ENCODE data around the gene SF3A1.

The SF3A1 gene

DNA sequence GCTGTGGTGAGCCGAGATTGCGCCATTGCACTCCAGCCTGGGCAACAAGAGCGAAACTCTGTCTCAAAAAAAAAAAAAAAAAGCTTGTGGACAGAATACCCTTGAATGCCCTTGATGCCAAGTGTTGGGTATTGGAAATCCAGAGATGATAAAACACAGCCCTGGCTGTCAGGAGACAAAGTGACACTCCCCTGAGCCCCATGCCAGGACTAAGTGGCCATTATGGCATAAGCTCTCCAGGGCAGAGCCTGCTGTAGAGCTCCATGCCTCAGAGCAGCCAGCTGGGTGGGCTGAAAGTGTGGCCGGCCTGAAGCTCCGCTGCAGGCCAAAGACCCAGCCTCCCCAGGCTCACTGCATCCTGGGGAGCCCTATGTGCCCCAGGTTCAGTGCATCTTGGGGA, 25.6 kb upstream of the SF3A1 start:
- no peak overlapping the region for H3K4me3 ChIP-seq (ENCODE audit: low read depth in 1 of 2, low read length in 2 of 2)
- H3K4me1 ChIP-seq (ENCODE audit: control insufficient read depth in 1 of 2, insufficient read depth in 2 of 2, low read length in 2 of 2), result peaks cover 0 to 11% of the 10 kb centered on the region in 2 donors
- H3K9me3 ChIP-seq (ENCODE audit: control insufficient read depth in 1 of 2, low read length in 2 of 2), result no peaks in the 10 kb centered on the region
- H3K36me3 ChIP-seq (ENCODE audit: control insufficient read depth in 1 of 2, insufficient read depth in 2 of 2, low read length in 2 of 2), result peaks cover 0 to 48% of the 10 kb centered on the region in 2 donors
- H3K27ac ChIP-seq (ENCODE audit: low read length), result no peak overlapping the region
- no peaks in the 10 kb centered on the region for H3K27me3 ChIP-seq (ENCODE audit: low read depth, low read length)

DNA sequence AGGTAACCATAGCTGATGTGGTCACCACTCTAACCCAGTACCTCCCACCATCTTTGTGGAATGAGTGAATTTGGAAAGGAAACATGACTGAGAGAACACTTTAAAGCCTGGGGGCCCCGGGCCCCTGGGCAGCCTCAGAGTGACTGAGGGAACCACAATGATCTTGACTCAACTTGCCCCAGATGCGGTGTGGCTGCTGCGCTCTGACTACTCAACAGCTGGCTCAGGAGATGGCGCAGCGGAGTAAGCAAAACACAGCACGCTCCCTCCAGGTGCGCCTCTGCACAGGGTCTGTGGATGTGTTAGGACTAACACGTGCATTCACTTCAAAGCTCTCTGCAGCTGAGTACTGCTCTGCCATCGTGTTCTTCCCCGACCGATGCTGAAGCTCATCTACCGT, 24.6 kb upstream of the SF3A1 start:
- Histone ChIP-seq H3K9me3 (ENCODE audit: control insufficient read depth in 1 of 2, low read length in 2 of 2) (no peaks in the 10 kb centered on the region), H3K36me3 (ENCODE audit: control insufficient read depth in 1 of 2, insufficient read depth in 2 of 2, low read length in 2 of 2) (peaks cover 0 to 54% of the 10 kb centered on the region in 2 donors), H3K4me1 (ENCODE audit: control insufficient read depth in 1 of 2, insufficient read depth in 2 of 2, low read length in 2 of 2) (peaks cover 0 to 5% of the 10 kb centered on the region in 2 donors), H3K27ac (ENCODE audit: low read length) (no peak overlapping the region), H3K27me3 (ENCODE audit: low read depth, low read length) (no peaks in the 10 kb centered on the region), H3K4me3 (ENCODE audit: low read depth in 1 of 2, low read length in 2 of 2) (no peak overlapping the region)

DNA sequence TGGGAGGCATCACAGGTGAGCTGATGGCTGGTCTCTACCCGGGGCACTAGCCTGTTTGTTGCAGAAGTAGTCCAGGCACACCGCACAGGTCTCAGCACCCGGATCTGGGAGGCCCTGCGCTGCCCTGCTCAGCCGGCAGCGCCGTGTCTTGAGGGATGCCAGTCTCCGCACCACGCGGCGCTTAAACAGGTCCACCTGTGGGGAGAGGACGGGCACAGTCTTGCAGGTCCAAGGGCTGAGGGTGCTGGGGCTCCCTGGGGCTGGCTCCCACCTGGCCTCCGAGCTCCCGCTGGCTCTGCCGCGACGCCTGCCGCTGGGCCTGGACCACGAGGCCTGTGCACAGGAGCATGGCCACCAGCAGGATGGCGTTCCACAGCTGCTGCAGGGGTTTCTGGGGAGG, 23.3 kb upstream of the SF3A1 start:
- Histone ChIP-seq H3K27ac (ENCODE audit: low read length) (no peak overlapping the region), H3K4me1 (ENCODE audit: control insufficient read depth in 1 of 2, insufficient read depth in 2 of 2, low read length in 2 of 2) (no peaks in the 10 kb centered on the region), H3K4me3 (ENCODE audit: low read depth in 1 of 2, low read length in 2 of 2) (no peak overlapping the region), H3K9me3 (ENCODE audit: control insufficient read depth in 1 of 2, low read length in 2 of 2) (no peaks in the 10 kb centered on the region), H3K36me3 (ENCODE audit: control insufficient read depth in 1 of 2, insufficient read depth in 2 of 2, low read length in 2 of 2) (peaks cover 0 to 54% of the 10 kb centered on the region in 2 donors), H3K27me3 (ENCODE audit: low read depth, low read length) (no peaks in the 10 kb centered on the region)

DNA sequence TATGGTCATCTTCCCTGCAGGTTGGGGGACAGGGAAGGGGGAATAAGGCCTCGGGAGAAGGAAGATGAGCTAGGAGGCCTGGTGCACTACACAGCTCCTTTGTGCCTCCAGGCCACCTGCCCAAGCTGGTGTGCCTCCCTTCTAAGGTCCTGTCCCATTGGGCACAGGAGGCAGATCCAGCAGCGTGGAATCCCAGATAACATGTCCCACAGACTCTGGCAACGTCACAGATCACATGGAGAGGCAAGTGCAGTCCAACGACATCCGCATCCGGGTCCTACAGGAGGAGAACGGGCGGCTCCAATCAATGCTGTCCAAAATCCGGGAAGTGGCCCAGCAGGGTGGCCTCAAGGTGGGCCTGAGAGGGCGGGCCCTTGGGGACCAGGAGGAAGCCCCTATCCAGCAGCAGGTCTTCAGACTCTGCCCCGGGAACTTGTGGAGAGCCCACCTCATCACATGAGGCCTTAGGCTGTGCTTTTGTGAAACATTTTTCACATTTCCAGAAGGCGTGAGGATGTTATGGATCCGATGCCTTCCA, 18.7 kb upstream of the SF3A1 start:
- Histone ChIP-seq H3K27me3 (ENCODE audit: low read depth, low read length) (no peaks in the 10 kb centered on the region), H3K4me1 (ENCODE audit: control insufficient read depth in 1 of 2, insufficient read depth in 2 of 2, low read length in 2 of 2) (no peaks in the 10 kb centered on the region), H3K4me3 (ENCODE audit: low read depth in 1 of 2, low read length in 2 of 2) (no peak overlapping the region), H3K36me3 (ENCODE audit: control insufficient read depth in 1 of 2, insufficient read depth in 2 of 2, low read length in 2 of 2) (peaks cover 0 to 23% of the 10 kb centered on the region in 2 donors), H3K9me3 (ENCODE audit: control insufficient read depth in 1 of 2, low read length in 2 of 2) (no peaks in the 10 kb centered on the region), H3K27ac (ENCODE audit: low read length) (no peak overlapping the region)

DNA sequence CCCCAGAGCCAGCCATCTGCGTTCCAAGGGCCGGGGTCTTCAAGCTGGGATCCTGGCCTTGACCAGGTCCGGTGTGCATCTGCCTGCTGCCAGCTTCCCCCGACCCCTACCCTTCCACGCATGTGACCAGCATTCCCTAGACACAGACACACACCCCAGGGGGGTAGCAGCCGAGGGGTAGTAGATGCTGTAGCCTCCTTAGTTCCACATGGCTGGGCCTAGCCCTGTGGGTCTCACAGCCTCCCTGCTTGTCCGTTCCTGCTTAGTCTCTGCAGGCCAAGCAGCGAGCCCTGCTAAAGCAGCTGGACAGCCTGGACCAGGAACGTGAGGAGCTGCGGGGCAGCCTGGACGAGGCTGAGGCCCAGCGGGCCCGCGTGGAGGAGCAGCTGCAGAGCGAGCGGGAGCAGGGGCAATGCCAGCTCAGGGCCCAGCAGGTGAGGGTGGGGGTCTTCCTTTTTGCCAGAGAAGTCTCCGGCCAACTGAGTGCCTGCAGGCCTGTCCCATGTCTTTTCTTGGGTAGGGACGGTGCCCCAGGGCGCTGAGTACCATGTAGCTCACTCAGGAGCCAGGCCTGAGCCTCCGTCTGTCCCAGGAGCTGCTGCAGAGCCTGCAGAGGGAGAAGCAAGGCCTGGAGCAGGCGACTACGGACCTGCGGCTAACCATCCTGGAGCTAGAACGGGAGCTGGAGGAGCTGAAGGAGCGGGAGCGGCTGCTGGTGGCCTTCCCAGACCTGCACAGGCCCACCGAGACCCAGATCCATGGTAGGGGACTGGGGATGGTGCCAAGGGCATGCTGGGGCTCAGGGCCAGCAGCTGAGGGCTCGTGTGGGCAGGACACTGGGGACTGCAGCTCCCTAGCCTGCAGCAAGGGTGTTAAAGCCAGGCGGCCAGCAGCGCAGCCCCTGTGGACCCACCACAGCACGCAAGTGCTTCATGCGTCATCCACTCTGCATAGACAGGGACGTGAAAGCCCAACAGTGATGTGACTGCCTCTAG, 16.9 kb upstream of the SF3A1 start:
- H3K4me3 ChIP-seq (ENCODE audit: low read depth in 1 of 2, low read length in 2 of 2), result no peak overlapping the region
- H3K27me3 ChIP-seq (ENCODE audit: low read depth, low read length), result no peaks in the 10 kb centered on the region
- peaks cover 0 to 12% of the 10 kb centered on the region in 2 donors for H3K36me3 ChIP-seq (ENCODE audit: control insufficient read depth in 1 of 2, insufficient read depth in 2 of 2, low read length in 2 of 2)
- no peaks in the 10 kb centered on the region for H3K9me3 ChIP-seq (ENCODE audit: control insufficient read depth in 1 of 2, low read length in 2 of 2)
- H3K4me1 ChIP-seq (ENCODE audit: control insufficient read depth in 1 of 2, insufficient read depth in 2 of 2, low read length in 2 of 2), result no peaks in the 10 kb centered on the region
- H3K27ac ChIP-seq (ENCODE audit: low read length), result no peak overlapping the region

DNA sequence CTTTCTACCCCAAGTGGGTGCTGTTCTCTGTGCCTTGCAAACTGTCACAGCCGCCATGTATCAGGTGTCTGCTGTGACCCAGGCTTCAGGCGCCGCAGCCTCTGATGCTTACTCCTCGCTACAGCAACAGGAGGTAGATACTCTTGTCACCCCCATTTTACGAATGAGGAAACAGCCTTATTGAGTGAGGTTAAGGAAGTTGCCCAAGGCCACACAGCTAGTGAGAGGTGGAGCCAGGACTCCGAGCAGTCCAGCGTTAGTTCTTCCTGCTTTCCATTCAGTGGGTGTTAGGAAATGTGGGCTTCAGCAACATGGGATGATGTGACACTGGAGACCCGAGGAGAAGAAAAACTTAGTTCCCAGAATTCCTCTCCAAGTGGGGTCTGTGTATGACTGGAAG, 16.2 kb upstream of the SF3A1 start:
- H3K4me1 ChIP-seq (ENCODE audit: control insufficient read depth in 1 of 2, insufficient read depth in 2 of 2, low read length in 2 of 2), result no peaks in the 10 kb centered on the region
- peaks cover 0 to 11% of the 10 kb centered on the region in 2 donors for H3K36me3 ChIP-seq (ENCODE audit: control insufficient read depth in 1 of 2, insufficient read depth in 2 of 2, low read length in 2 of 2)
- no peak overlapping the region for H3K4me3 ChIP-seq (ENCODE audit: low read depth in 1 of 2, low read length in 2 of 2)
- H3K9me3 ChIP-seq (ENCODE audit: control insufficient read depth in 1 of 2, low read length in 2 of 2), result no peaks in the 10 kb centered on the region
- H3K27me3 ChIP-seq (ENCODE audit: low read depth, low read length), result no peaks in the 10 kb centered on the region
- H3K27ac ChIP-seq (ENCODE audit: low read length), result no peak overlapping the region

DNA sequence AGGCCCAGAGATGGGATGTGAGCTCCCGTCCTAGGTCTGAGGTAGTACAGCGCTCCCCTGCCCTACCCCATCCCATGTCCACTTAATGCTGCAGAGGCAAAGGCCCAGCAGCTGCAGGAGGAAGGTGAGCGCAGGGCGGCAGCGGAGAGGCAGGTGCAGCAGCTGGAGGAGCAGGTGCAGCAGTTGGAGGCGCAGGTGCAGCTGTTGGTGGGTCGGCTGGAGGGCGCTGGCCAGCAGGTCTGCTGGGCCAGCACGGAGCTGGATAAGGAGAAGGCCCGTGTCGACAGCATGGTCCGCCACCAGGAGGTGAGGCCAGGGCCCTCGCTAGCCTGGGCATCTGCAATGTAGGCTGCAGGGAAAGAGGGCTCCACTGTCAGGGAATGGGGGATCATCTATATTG, 15.3 kb upstream of the SF3A1 start:
- no peaks in the 10 kb centered on the region for H3K4me1 ChIP-seq (ENCODE audit: control insufficient read depth in 1 of 2, insufficient read depth in 2 of 2, low read length in 2 of 2)
- H3K27me3 ChIP-seq (ENCODE audit: low read depth, low read length), result no peaks in the 10 kb centered on the region
- no peak overlapping the region for H3K4me3 ChIP-seq (ENCODE audit: low read depth in 1 of 2, low read length in 2 of 2)
- peaks cover 0 to 2% of the 10 kb centered on the region in 2 donors for H3K36me3 ChIP-seq (ENCODE audit: control insufficient read depth in 1 of 2, insufficient read depth in 2 of 2, low read length in 2 of 2)
- no peak overlapping the region for H3K27ac ChIP-seq (ENCODE audit: low read length)
- H3K9me3 ChIP-seq (ENCODE audit: control insufficient read depth in 1 of 2, low read length in 2 of 2), result no peaks in the 10 kb centered on the region

DNA sequence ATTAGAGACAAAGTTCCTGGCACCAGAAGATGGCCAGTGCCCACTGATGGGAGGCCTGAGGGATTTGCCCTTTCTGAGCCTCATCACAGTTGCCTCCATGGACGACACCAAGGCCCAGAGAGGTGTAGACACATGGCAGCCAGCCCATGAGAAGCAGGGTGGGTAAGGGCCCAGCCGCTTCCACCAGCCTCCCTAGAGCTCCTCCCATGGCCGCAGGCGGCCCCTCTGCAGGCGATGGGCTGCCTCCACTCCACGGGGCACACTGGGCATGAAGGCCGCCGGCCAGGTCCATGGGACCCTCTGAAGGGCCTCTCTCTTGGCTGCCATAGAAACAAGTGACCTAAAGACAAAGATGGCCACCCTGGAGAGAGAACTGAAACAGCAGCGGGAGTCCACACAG, 14.6 kb upstream of the SF3A1 start:
- Histone ChIP-seq H3K4me3 (ENCODE audit: low read depth in 1 of 2, low read length in 2 of 2) (no peak overlapping the region), H3K4me1 (ENCODE audit: control insufficient read depth in 1 of 2, insufficient read depth in 2 of 2, low read length in 2 of 2) (no peaks in the 10 kb centered on the region), H3K27ac (ENCODE audit: low read length) (no peak overlapping the region), H3K27me3 (ENCODE audit: low read depth, low read length) (no peaks in the 10 kb centered on the region), H3K36me3 (ENCODE audit: control insufficient read depth in 1 of 2, insufficient read depth in 2 of 2, low read length in 2 of 2) (no peaks in the 10 kb centered on the region), H3K9me3 (ENCODE audit: control insufficient read depth in 1 of 2, low read length in 2 of 2) (no peaks in the 10 kb centered on the region)

DNA sequence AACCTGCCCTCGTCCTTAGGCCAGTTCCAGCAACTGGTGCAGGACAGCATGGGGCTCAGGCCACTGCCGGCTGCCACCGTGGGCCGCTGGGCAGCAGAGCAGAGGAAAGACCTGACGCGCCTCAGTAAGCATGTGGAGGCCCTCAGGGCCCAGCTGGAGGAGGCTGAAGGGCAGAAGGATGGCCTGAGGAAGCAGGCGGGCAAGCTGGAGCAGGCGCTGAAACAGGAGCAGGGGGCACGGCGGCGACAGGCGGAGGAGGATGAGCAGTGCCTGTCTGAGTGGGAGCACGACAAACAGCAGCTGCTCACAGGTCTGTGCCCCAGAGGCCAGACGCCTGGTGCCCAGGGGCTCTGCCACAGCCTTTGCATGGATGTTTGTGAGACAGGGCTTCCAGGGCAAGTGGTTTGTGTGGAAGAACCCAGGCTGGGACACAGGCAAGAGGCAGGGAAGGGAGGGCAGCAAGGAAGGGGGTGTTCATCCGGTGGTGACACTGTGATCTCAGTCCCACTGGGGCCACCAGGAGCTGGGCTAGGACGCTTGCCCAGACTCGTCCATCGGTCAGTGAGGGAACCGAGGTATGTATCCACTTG, 14.0 kb upstream of the SF3A1 start:
- H3K4me3 ChIP-seq (ENCODE audit: low read depth in 1 of 2, low read length in 2 of 2), result no peak overlapping the region
- peaks cover 0 to 5% of the 10 kb centered on the region in 2 donors for H3K36me3 ChIP-seq (ENCODE audit: control insufficient read depth in 1 of 2, insufficient read depth in 2 of 2, low read length in 2 of 2)
- no peak overlapping the region for H3K27ac ChIP-seq (ENCODE audit: low read length)
- no peaks in the 10 kb centered on the region for H3K27me3 ChIP-seq (ENCODE audit: low read depth, low read length)
- H3K9me3 ChIP-seq (ENCODE audit: control insufficient read depth in 1 of 2, low read length in 2 of 2), result no peaks in the 10 kb centered on the region
- H3K4me1 ChIP-seq (ENCODE audit: control insufficient read depth in 1 of 2, insufficient read depth in 2 of 2, low read length in 2 of 2), result no peaks in the 10 kb centered on the region

DNA sequence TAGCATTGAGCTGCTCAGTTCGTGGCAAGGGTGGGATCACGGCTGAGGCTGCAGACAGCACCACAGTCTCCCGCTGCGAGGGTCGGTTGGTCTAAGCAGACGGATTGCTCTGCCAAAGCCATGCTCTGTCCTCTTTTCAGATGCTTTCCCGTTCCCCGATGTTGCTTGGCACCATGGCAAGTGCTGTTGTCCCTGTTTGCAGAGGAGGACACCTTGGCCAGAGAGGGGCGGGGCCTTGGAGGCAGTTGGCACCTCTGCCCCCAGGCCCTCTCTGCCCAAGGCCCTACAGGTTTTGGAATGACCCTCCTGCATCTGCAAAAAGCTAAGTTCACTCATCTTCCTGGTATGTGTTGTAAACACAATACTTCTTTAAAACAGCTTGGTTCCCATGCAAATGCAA, 11.7 kb upstream of the SF3A1 start:
- H3K36me3 ChIP-seq (ENCODE audit: control insufficient read depth in 1 of 2, insufficient read depth in 2 of 2, low read length in 2 of 2), result peaks cover 0 to 9% of the 10 kb centered on the region in 2 donors
- no peaks in the 10 kb centered on the region for H3K4me1 ChIP-seq (ENCODE audit: control insufficient read depth in 1 of 2, insufficient read depth in 2 of 2, low read length in 2 of 2)
- H3K27ac ChIP-seq (ENCODE audit: low read length), result no peak overlapping the region
- no peaks in the 10 kb centered on the region for H3K27me3 ChIP-seq (ENCODE audit: low read depth, low read length)
- H3K4me3 ChIP-seq (ENCODE audit: low read depth in 1 of 2, low read length in 2 of 2), result no peak overlapping the region
- H3K9me3 ChIP-seq (ENCODE audit: control insufficient read depth in 1 of 2, low read length in 2 of 2), result no peaks in the 10 kb centered on the region

DNA sequence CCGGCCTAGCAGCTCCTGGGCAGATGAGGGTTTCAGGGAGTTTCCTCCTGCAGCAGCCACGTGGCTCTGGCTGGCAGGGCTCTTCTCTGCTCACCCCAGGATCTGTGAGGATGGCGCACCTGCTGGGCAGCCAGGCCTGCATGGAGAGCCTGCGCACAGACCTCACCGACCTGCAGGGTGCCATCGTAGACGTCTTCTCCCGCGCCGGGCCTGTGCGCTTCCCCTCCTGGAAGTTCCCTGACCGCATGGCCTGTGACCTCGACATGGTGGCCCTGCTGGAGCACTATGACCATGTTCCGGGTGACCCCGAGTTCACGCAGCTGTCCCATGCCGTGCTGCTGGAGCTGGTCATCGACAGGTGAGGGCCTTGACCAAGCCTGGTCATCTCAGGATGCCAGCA, 9.2 kb upstream of the SF3A1 start:
- H3K27ac ChIP-seq (ENCODE audit: low read length), result no peak overlapping the region
- no peaks in the 10 kb centered on the region for H3K4me1 ChIP-seq (ENCODE audit: control insufficient read depth in 1 of 2, insufficient read depth in 2 of 2, low read length in 2 of 2)
- peaks cover 0 to 13% of the 10 kb centered on the region in 2 donors for H3K36me3 ChIP-seq (ENCODE audit: control insufficient read depth in 1 of 2, insufficient read depth in 2 of 2, low read length in 2 of 2)
- H3K9me3 ChIP-seq (ENCODE audit: control insufficient read depth in 1 of 2, low read length in 2 of 2), result no peaks in the 10 kb centered on the region
- H3K27me3 ChIP-seq (ENCODE audit: low read depth, low read length), result no peaks in the 10 kb centered on the region
- no peak overlapping the region for H3K4me3 ChIP-seq (ENCODE audit: low read depth in 1 of 2, low read length in 2 of 2)
